A673 (cell line): ENCODE measurements around the gene COL5A1. TPM values are rescaled to one million over a fixed set of nuclear protein-coding genes. Genes with fewer than 3 reads are reported as not detected.
A peak's percentile ranks its signal among the peaks of the same experiment; 100 is the strongest.

ENCODE experiments used
- BruUV-seq: library from RNA; stranded (reverse); fragments of 400-500 nt; replicated peaks from 2 replicates; lab custom pipeline; 2021; lab: Mats Ljungman, UMichigan
- CTCF ChIA-PET: fragments of 300-600 bp; sonication (Branson Sonifier 250); formaldehyde crosslinking; loops from one replicate; lab custom pipeline; 2022; ENCODE audit warnings: antibody characterized with exemption; lab: Charles Lee
- POLR2A ChIA-PET: fragments of 300-600 bp; sonication (Branson Sonifier 250); formaldehyde crosslinking; loops from one replicate; lab custom pipeline; 2022; ENCODE audit warnings: antibody characterized with exemption; ENCODE audit not compliant: low non-redundant PET; lab: Charles Lee
- DNase-seq: peaks from one replicate; pipeline ENCODE4 v3.0.0-alpha.2; 2015; ENCODE audit warnings: low spot score
- H3K27ac ChIP-seq: fragments of 200-600 bp; sonication (generic); 2 replicates; pipeline ENCODE4 v1.5.1; 2016; ENCODE audit warnings: mixed run types, low read depth, mild to moderate bottlenecking, mixed read lengths, antibody characterized with exemption, low read length; ENCODE audit not compliant: poor library complexity, severe bottlenecking
- H3K27me3 ChIP-seq: fragments of 200-600 bp; sonication (generic); replicated peaks from 2 replicates; pipeline ENCODE4 v1.6.1; 2017; ENCODE audit warnings: mixed run types, low read depth, mild to moderate bottlenecking, mixed read lengths, antibody characterized with exemption, low read length; ENCODE audit not compliant: insufficient read depth, poor library complexity
- H3K36me3 ChIP-seq: fragments of 200-600 bp; sonication (generic); 2 replicates; pipeline ENCODE4 v1.6.1; 2016; ENCODE audit warnings: mixed run types, mild to moderate bottlenecking, mixed read lengths, antibody characterized with exemption, low read length; ENCODE audit not compliant: insufficient read depth, poor library complexity, severe bottlenecking
- H3K4me1 ChIP-seq: fragments of 200-600 bp; sonication (generic); 2 replicates; pipeline ENCODE4 v1.6.1; 2017; ENCODE audit warnings: mixed run types, mild to moderate bottlenecking, mixed read lengths, antibody characterized with exemption, low read length; ENCODE audit not compliant: insufficient read depth, poor library complexity, severe bottlenecking
- H3K4me3 ChIP-seq: fragments of 200-600 bp; sonication (generic); 2 replicates; pipeline ENCODE4 v1.5.1; 2016; ENCODE audit warnings: low read depth, mixed run types, mild to moderate bottlenecking, mixed read lengths, low read length; ENCODE audit not compliant: poor library complexity, severe bottlenecking
- H3K9me3 ChIP-seq: fragments of 200-600 bp; sonication (generic); 2 replicates; pipeline ENCODE4 v1.6.1; 2016; ENCODE audit warnings: mixed run types, low read depth, mild to moderate bottlenecking, mixed read lengths, antibody characterized with exemption, low read length; ENCODE audit not compliant: poor library complexity, severe bottlenecking
- EZH2 ChIP-seq: fragments of 200-600 bp; sonication (generic); IDR thresholded peaks from 2 replicates; pipeline ENCODE4 v1.6.1; 2017; ENCODE audit warnings: borderline replicate concordance, low read depth, mild to moderate bottlenecking, mixed read lengths, antibody characterized with exemption, low read length; ENCODE audit not compliant: poor library complexity, severe bottlenecking
- intact Hi-C: fragments of 100-400 bp; cut with micrococcal nuclease; formaldehyde crosslinking; loops from one replicate; pipeline ENCODE4 v1.10.0; 2022; ENCODE audit not compliant: unreplicated experiment
- total RNA-seq: library from RNA; stranded (reverse); gene quantifications from 2 replicates; pipeline ENCODE4 v1.2.3, GENCODE V29; 2021
- TF ChIP-seq, protein P1 (sequence below): fragments of 300-800, 200-600 bp; sonication (generic); conservative IDR thresholded peaks from 2 replicates; pipeline ENCODE4 v1.5.1; 2017; ENCODE audit warnings: low read depth, mild to moderate bottlenecking, antibody characterized with exemption, low read length, moderate library complexity, mixed read lengths

COL5A1 gene
- total RNA-seq, 1 experiment from 2014 or later, result 33.6 TPM

DNA sequence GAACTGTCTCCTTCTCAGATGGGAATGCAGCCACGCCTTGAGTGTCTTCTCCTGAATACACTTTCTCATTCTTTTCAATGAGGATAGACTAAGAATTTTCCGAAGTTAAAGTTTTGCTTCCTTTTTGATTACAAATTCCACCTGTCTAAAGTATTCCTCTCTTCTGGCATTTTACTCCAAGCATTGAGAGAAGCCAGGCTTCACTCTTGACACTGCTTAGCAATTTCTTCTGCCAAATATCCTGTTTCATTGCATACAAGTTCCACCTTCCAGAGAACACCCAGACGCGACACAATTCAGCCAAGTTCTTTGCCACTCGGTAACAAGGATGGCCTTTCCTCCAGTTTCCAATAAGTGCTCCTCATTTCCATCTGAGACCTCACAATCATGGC lies 35.6 kb upstream of the COL5A1 start:
- Histone ChIP-seq H3K27ac (no peak overlapping the region), H3K9me3 (no peaks in the 10 kb centered on the region), H3K4me3 (no peak overlapping the region), H3K36me3 (no peaks in the 10 kb centered on the region), H3K27me3 (no peaks in the 10 kb centered on the region), H3K4me1 (no peaks in the 10 kb centered on the region)
- no peak for TF ChIP-seq EZH2
- TF ChIP-seq, protein P1, sequence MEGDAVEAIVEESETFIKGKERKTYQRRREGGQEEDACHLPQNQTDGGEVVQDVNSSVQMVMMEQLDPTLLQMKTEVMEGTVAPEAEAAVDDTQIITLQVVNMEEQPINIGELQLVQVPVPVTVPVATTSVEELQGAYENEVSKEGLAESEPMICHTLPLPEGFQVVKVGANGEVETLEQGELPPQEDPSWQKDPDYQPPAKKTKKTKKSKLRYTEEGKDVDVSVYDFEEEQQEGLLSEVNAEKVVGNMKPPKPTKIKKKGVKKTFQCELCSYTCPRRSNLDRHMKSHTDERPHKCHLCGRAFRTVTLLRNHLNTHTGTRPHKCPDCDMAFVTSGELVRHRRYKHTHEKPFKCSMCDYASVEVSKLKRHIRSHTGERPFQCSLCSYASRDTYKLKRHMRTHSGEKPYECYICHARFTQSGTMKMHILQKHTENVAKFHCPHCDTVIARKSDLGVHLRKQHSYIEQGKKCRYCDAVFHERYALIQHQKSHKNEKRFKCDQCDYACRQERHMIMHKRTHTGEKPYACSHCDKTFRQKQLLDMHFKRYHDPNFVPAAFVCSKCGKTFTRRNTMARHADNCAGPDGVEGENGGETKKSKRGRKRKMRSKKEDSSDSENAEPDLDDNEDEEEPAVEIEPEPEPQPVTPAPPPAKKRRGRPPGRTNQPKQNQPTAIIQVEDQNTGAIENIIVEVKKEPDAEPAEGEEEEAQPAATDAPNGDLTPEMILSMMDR, result no peak
- POLR2A ChIA-PET, result no interaction called here
- CTCF ChIA-PET, result no interaction called here
- intact Hi-C loops, result no loop called here
- DNase-seq, result no peak
- no TSS peak for BruUV-seq

DNA sequence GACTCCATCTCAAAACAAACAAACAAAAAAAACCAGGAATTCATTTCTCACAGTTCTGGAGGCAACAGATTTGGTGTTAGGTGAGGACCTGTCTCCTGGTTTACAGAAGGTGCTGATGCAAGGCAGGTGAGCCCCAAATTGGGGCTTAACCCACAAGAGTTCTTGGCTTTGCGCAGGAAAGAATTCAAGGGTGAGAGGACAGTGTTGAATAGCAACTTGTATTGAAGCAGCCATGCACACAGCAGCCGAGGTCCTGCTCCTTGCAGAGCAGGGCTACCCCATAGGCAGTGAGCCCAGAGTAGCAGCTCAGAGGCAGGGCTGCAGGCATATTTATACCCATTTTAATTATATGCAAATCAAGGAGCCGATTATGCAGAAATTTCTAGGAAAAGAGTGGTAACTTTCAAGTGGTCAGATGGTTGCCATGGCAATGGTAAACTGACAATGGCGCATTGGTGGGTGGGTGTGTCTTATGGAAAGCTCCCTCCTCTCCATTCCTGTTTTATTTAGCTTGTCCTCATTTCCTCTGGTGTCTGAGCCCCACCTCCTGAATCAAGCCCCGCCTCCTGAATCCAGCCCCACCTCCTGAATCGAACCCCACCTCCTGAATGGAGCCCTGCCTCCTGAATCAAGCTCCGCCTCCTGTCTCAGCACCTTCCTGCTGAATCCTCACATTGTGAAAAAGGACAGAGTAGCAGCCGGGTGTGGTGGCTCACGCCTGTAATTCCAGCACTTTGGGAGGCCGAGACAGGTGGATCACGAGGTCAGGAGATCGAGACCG lies 34.5 kb upstream of the COL5A1 start:
- BruUV-seq, result no TSS peak
- no peaks in the 10 kb centered on the region for H3K36me3 ChIP-seq
- intact Hi-C loops, result no loop called here
- CTCF ChIA-PET, result no interaction called here
- no peak overlapping the region for H3K27ac ChIP-seq
- H3K9me3 ChIP-seq, result peaks cover 4% of the 10 kb centered on the region
- DNase-seq, result peak; percentile 52
- no peaks in the 10 kb centered on the region for H3K4me1 ChIP-seq
- TF ChIP-seq, protein P1, result no peak
- no peak for TF ChIP-seq EZH2
- POLR2A ChIA-PET, result no interaction called here
- no peak overlapping the region for H3K4me3 ChIP-seq
- no peaks in the 10 kb centered on the region for H3K27me3 ChIP-seq

DNA sequence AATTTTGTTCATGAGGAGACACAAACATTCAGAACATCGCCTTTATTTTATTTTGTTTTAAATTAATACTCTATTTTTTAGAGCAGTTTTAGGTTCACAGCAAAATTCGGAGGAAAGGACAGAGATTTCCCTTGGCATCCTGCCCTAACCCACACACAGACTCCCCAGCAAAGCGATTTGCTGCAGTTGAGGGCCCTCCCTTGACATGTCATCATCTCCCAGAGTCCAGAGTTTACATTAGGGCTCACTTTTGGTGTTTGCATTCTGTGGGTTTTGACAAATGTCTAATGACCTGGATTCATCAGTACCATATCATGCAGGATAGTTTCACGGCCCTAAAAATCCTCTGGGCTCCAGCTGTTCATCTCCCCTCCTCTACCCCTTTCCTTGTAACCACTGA lies 33.6 kb upstream of the COL5A1 start:
- TF ChIP-seq EZH2, result no peak
- TF ChIP-seq, protein P1, result no peak
- ChIA-PET CTCF (no interaction called here), POLR2A (no interaction called here)
- Histone ChIP-seq H3K9me3 (peaks cover 12% of the 10 kb centered on the region), H3K27me3 (no peaks in the 10 kb centered on the region), H3K27ac (no peak overlapping the region), H3K4me3 (no peak overlapping the region), H3K36me3 (no peaks in the 10 kb centered on the region), H3K4me1 (no peaks in the 10 kb centered on the region)
- BruUV-seq, result no TSS peak
- intact Hi-C loops, result no loop called here
- no peak for DNase-seq
